Measurements from ENCODE around the gene KHDC4. TPM values are rescaled to one million over a fixed set of nuclear protein-coding genes. Genes with fewer than 3 reads are reported as not detected.

Gene KHDC4
- total and polyA plus RNA-seq, 10 of the 15 experiments (the other 5 are each of a cell fraction or from before 2014, with no cell fraction given), result 11.7 to 109 (median 41.9) TPM

DNA sequence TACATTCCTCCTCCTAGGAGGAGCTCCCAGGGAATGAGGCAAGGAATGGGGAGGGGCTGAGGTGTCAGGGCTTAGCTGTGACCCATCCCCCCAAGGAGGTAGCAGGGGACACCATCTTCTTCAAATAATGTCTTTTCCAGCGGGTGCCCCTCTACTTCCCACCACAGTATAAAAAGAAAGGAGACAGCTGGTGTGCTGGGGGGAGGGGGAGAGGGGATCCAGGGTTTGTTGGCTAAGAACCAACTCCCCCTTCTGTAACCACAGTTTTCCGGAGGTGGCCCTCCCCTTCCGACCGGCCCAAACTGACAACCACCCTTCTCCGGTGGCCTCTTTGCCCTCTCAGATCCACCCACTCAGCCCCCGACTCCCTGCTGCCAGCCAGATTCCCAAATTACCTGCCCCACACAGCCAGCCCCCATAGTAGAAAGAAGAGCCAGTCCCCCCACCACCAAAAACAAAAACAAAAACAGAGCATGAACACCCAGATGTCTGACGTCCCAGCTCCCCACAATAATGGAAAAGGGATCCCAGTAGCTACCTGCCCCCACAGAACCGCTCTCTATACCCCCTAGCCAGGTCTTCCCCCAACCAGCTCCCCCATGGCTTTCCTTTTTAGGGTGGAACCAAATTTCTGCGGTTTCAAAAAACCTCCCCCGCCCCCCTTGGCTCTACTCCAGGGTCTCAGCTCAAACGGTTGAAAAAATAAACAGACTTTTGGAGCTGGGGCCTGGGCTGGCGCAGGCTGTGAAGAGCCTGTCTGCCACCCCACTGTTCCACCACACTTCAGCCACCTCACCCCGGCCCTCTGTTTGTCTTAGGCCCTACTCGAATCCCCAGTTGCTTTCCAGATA is 42.1 kb upstream of the KHDC4 start (continued):
- TF ChIP-seq, protein P1, sequence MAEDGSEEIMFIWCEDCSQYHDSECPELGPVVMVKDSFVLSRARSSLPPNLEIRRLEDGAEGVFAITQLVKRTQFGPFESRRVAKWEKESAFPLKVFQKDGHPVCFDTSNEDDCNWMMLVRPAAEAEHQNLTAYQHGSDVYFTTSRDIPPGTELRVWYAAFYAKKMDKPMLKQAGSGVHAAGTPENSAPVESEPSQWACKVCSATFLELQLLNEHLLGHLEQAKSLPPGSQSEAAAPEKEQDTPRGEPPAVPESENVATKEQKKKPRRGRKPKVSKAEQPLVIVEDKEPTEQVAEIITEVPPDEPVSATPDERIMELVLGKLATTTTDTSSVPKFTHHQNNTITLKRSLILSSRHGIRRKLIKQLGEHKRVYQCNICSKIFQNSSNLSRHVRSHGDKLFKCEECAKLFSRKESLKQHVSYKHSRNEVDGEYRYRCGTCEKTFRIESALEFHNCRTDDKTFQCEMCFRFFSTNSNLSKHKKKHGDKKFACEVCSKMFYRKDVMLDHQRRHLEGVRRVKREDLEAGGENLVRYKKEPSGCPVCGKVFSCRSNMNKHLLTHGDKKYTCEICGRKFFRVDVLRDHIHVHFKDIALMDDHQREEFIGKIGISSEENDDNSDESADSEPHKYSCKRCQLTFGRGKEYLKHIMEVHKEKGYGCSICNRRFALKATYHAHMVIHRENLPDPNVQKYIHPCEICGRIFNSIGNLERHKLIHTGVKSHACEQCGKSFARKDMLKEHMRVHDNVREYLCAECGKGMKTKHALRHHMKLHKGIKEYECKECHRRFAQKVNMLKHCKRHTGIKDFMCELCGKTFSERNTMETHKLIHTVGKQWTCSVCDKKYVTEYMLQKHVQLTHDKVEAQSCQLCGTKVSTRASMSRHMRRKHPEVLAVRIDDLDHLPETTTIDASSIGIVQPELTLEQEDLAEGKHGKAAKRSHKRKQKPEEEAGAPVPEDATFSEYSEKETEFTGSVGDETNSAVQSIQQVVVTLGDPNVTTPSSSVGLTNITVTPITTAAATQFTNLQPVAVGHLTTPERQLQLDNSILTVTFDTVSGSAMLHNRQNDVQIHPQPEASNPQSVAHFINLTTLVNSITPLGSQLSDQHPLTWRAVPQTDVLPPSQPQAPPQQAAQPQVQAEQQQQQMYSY (CRISPR knock-in tag; IDR thresholded peaks at IDR 0.05), result no peak
- TF ChIP-seq NR2F1 (conservative IDR thresholded peaks at IDR 0.05) (peak; percentile 76; the same call in 1 of the 2 replicates), ZBED1 (IDR thresholded peaks at IDR 0.05; ENCODE audit: borderline replicate concordance) (0 out of 2 replicates have a peak, but pooled peaks have one; percentile 22), IKZF2 (IDR thresholded peaks at IDR 0.05) (peak; percentile 55; a peak in 3 of 4 replicates), SRF (IDR thresholded peaks at IDR 0.05; ENCODE audit: low read depth in 2 of 2, low read length in 2 of 2) (peak; percentile 34 to 73; a peak in 3 of 4 replicates), ZNF384 (IDR thresholded peaks at IDR 0.05; ENCODE audit: borderline replicate concordance, low read depth, low read length) (peak; percentile 39; the same call in 1 of the 2 replicates), BRCA1 (IDR thresholded peaks at IDR 0.05; ENCODE audit: low read depth, low read length) (no peak), RCOR1 (conservative IDR thresholded peaks at IDR 0.05; ENCODE audit: low read depth, low read length) (no peak), ATF7 (IDR thresholded peaks at IDR 0.05; ENCODE audit: low read depth) (0 out of 2 replicates have a peak, but pooled peaks have one; percentile 19), CHD2 (IDR thresholded peaks at IDR 0.05; ENCODE audit: borderline replicate concordance, low read depth, low read length) (peak; percentile 43; the same call in 1 of the 2 replicates), SIN3A (IDR thresholded peaks at IDR 0.05; ENCODE audit: low read depth, low read length) (0 out of 2 replicates have a peak, but pooled peaks have one; percentile 23), TCF12 (IDR thresholded peaks at IDR 0.05; ENCODE audit: low read depth, low read length) (0 out of 2 replicates have a peak, but pooled peaks have one; percentile 38), PAX5 (IDR thresholded peaks at IDR 0.05; ENCODE audit: borderline replicate concordance, low read depth, low read length) (0 out of 2 replicates have a peak, but pooled peaks have one; percentile 22), POLR2A (IDR thresholded peaks at IDR 0.05; ENCODE audit: low read depth, low read length) (peak; percentile 53; the same call in 1 of the 2 replicates), SMAD1 (IDR thresholded peaks at IDR 0.05; ENCODE audit: low read depth, partially characterized antibody) (no peak), STAT1 (conservative IDR thresholded peaks at IDR 0.05) (no peak)
- TF ChIP-seq, protein P2, sequence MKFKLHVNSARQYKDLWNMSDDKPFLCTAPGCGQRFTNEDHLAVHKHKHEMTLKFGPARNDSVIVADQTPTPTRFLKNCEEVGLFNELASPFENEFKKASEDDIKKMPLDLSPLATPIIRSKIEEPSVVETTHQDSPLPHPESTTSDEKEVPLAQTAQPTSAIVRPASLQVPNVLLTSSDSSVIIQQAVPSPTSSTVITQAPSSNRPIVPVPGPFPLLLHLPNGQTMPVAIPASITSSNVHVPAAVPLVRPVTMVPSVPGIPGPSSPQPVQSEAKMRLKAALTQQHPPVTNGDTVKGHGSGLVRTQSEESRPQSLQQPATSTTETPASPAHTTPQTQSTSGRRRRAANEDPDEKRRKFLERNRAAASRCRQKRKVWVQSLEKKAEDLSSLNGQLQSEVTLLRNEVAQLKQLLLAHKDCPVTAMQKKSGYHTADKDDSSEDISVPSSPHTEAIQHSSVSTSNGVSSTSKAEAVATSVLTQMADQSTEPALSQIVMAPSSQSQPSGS (IDR thresholded peaks at IDR 0.05; ENCODE audit: low read length), result no peak
- TF ChIP-seq, protein P3, sequence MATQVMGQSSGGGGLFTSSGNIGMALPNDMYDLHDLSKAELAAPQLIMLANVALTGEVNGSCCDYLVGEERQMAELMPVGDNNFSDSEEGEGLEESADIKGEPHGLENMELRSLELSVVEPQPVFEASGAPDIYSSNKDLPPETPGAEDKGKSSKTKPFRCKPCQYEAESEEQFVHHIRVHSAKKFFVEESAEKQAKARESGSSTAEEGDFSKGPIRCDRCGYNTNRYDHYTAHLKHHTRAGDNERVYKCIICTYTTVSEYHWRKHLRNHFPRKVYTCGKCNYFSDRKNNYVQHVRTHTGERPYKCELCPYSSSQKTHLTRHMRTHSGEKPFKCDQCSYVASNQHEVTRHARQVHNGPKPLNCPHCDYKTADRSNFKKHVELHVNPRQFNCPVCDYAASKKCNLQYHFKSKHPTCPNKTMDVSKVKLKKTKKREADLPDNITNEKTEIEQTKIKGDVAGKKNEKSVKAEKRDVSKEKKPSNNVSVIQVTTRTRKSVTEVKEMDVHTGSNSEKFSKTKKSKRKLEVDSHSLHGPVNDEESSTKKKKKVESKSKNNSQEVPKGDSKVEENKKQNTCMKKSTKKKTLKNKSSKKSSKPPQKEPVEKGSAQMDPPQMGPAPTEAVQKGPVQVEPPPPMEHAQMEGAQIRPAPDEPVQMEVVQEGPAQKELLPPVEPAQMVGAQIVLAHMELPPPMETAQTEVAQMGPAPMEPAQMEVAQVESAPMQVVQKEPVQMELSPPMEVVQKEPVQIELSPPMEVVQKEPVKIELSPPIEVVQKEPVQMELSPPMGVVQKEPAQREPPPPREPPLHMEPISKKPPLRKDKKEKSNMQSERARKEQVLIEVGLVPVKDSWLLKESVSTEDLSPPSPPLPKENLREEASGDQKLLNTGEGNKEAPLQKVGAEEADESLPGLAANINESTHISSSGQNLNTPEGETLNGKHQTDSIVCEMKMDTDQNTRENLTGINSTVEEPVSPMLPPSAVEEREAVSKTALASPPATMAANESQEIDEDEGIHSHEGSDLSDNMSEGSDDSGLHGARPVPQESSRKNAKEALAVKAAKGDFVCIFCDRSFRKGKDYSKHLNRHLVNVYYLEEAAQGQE (IDR thresholded peaks at IDR 0.05; ENCODE audit: low read depth, low read length), result no peak
- TF ChIP-seq, protein P4, sequence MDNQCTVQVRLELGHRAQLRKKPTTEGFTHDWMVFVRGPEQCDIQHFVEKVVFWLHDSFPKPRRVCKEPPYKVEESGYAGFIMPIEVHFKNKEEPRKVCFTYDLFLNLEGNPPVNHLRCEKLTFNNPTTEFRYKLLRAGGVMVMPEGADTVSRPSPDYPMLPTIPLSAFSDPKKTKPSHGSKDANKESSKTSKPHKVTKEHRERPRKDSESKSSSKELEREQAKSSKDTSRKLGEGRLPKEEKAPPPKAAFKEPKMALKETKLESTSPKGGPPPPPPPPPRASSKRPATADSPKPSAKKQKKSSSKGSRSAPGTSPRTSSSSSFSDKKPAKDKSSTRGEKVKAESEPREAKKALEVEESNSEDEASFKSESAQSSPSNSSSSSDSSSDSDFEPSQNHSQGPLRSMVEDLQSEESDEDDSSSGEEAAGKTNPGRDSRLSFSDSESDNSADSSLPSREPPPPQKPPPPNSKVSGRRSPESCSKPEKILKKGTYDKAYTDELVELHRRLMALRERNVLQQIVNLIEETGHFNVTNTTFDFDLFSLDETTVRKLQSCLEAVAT (IDR thresholded peaks at IDR 0.05), result peak; percentile 59
